Activated naive CD4-positive, alpha-beta T cell treated with anti-CD3 and anti-CD28 coated beads, Interleukin-2, amount 50 U/mL, for 24 hours (primary cell): ENCODE data around the gene PPT1.

Source experiments
- H3K27ac Mint-ChIP-seq: one replicate; pipeline ENCODE4 v1.8.0; 2021; ENCODE audit warnings: mild to moderate bottlenecking, mixed read lengths
- H3K27me3 Mint-ChIP-seq: one replicate; pipeline ENCODE4 v1.8.0; 2021; ENCODE audit warnings: mixed read lengths
- H3K36me3 Mint-ChIP-seq: one replicate; pipeline ENCODE4 v1.8.0; 2021; ENCODE audit warnings: mixed read lengths
- H3K4me1 Mint-ChIP-seq: one replicate; pipeline ENCODE4 v1.8.0; 2021; ENCODE audit warnings: mixed read lengths
- H3K4me3 Mint-ChIP-seq: one replicate; pipeline ENCODE4 v1.8.0; 2021; ENCODE audit warnings: mild to moderate bottlenecking, mixed read lengths
- H3K9me3 Mint-ChIP-seq: one replicate; pipeline ENCODE4 v1.8.0; 2021; ENCODE audit warnings: mixed read lengths

The PPT1 gene

GRCh38 chr1:40030528-40031135 is 66.4 kb downstream of the PPT1 start:
- Mint-ChIP-seq H3K4me3 (no peak overlapping the region), H3K9me3 (no peaks in the 10 kb centered on the region), H3K27ac (no peak overlapping the region), H3K27me3 (no peaks in the 10 kb centered on the region), H3K36me3 (no peaks in the 10 kb centered on the region), H3K4me1 (peaks cover 43% of the 10 kb centered on the region)

GRCh38 chr1:40029608-40030007 is 67.4 kb downstream of the PPT1 start:
- Mint-ChIP-seq H3K27me3 (no peaks in the 10 kb centered on the region), H3K9me3 (no peaks in the 10 kb centered on the region), H3K4me1 (peaks cover 37% of the 10 kb centered on the region), H3K36me3 (no peaks in the 10 kb centered on the region), H3K4me3 (no peak overlapping the region), H3K27ac (no peak overlapping the region)

GRCh38 chr1:40027647-40028046 is 69.4 kb downstream of the PPT1 start:
- H3K9me3 Mint-ChIP-seq = no peaks in the 10 kb centered on the region
- H3K4me3 Mint-ChIP-seq = no peak overlapping the region
- H3K36me3 Mint-ChIP-seq = peaks cover 1% of the 10 kb centered on the region
- no peak overlapping the region for H3K27ac Mint-ChIP-seq
- no peaks in the 10 kb centered on the region for H3K27me3 Mint-ChIP-seq
- peaks cover 20% of the 10 kb centered on the region for H3K4me1 Mint-ChIP-seq

- H3K4me1 Mint-ChIP-seq = peaks cover 3% of the 10 kb centered on the region
- no peak overlapping the region for H3K27ac Mint-ChIP-seq
- H3K27me3 Mint-ChIP-seq = no peaks in the 10 kb centered on the region
- no peaks in the 10 kb centered on the region for H3K9me3 Mint-ChIP-seq
- H3K4me3 Mint-ChIP-seq = no peak overlapping the region
- peaks cover 3% of the 10 kb centered on the region for H3K36me3 Mint-ChIP-seq
These were observed 72.4 kb downstream of the PPT1 start for GRCh38 chr1:40024671-40025070.

GRCh38 chr1:40023379-40023944 is 73.6 kb downstream of the PPT1 start:
- Mint-ChIP-seq H3K9me3 (no peaks in the 10 kb centered on the region), H3K36me3 (peaks cover 3% of the 10 kb centered on the region), H3K27me3 (no peaks in the 10 kb centered on the region), H3K4me3 (no peak overlapping the region), H3K4me1 (no peaks in the 10 kb centered on the region), H3K27ac (no peak overlapping the region)
